ENCODE measurements around the gene PDCD11. TPM values are rescaled to one million over a fixed set of nuclear protein-coding genes. Genes with fewer than 3 reads are reported as not detected.

PDCD11 gene
- total RNA-seq, 2 experiments from 2014 or later, result 13.3 to 16.4 TPM

DNA sequence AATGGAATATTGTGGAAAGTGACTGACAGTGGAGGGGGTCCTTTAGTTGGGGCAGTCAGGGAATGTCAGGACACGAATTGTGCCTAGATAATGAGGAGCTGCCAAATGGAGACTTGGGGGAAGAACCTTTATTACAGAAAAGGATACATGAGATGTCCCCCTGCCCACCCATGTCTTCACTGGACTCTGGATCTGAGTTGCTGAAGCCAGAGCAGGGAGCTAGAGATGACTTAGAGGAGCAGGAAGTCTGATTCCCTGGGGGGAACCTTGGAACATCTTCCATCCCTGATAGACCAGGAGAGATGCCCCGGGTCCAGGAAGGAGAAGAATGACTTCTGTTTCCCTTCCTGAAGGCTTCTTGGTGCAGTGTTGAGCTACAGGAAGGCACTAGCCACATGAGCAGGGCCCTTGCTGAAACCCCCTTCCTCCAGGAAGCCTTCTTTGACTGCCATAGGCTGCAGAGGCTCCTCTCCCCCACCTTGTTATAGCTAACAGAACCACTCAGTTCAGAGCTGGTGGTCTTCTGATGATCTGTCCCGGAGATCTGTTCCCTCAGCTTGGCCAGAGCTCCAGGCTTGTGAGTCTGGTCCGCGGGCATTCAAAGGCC lies 96.3 kb downstream of the PDCD11 start:
- Histone ChIP-seq H3K27me3 (ENCODE audit: control insufficient read depth in 1 of 2, insufficient read depth in 2 of 2, low read length in 2 of 2) (peaks cover 20 to 23% of the 10 kb centered on the region in 2 experiments), H3K4me3 (ENCODE audit: low read length) (no peak overlapping the region), H3K4me1 (ENCODE audit: insufficient read depth, low read length) (peaks cover 20% of the 10 kb centered on the region), H3K36me3 (ENCODE audit: insufficient read depth, low read length) (no peaks in the 10 kb centered on the region), H3K27ac (ENCODE audit: low read depth in 1 of 2, low read length in 2 of 2) (no peak overlapping the region), H3K9me3 (ENCODE audit: control insufficient read depth in 1 of 2, insufficient read depth in 1 of 2, low read length in 2 of 2) (peaks cover 0 to 5% of the 10 kb centered on the region in 2 experiments)
- no peaks in the 10 kb centered on the region for H3K36me3 Mint-ChIP-seq (ENCODE audit: low read depth)
- peaks cover 56% of the 10 kb centered on the region for H3K27me3 Mint-ChIP-seq
- no peak overlapping the region for H3K27ac Mint-ChIP-seq
- peaks cover 25% of the 10 kb centered on the region for H3K4me1 Mint-ChIP-seq (ENCODE audit: low read depth)
- ATAC-seq (ENCODE audit: poor library complexity), result no peak
- no peak for DNase-seq
- H3K4me3 Mint-ChIP-seq, result peak overlapping the region; percentile 85
- TF ChIP-seq, protein P1, sequence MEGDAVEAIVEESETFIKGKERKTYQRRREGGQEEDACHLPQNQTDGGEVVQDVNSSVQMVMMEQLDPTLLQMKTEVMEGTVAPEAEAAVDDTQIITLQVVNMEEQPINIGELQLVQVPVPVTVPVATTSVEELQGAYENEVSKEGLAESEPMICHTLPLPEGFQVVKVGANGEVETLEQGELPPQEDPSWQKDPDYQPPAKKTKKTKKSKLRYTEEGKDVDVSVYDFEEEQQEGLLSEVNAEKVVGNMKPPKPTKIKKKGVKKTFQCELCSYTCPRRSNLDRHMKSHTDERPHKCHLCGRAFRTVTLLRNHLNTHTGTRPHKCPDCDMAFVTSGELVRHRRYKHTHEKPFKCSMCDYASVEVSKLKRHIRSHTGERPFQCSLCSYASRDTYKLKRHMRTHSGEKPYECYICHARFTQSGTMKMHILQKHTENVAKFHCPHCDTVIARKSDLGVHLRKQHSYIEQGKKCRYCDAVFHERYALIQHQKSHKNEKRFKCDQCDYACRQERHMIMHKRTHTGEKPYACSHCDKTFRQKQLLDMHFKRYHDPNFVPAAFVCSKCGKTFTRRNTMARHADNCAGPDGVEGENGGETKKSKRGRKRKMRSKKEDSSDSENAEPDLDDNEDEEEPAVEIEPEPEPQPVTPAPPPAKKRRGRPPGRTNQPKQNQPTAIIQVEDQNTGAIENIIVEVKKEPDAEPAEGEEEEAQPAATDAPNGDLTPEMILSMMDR (IDR thresholded peaks at IDR 0.05), result no peak
- no peaks in the 10 kb centered on the region for H3K9me3 Mint-ChIP-seq
- ChIA-PET POLR2A (interaction anchor here (0.6 kb wide), 2 partner anchors 618 to 1586 kb away, joined by 3 read pairs; no protein-coding TSS in a partner anchor), CTCF (no interaction called here)
- intact Hi-C loops (cut with DNase I, micrococcal nuclease), result loop anchor here in 1 of 2 experiments (10.0 kb wide), 1 partner anchor 178 kb away; no protein-coding TSS in a partner anchor

DNA sequence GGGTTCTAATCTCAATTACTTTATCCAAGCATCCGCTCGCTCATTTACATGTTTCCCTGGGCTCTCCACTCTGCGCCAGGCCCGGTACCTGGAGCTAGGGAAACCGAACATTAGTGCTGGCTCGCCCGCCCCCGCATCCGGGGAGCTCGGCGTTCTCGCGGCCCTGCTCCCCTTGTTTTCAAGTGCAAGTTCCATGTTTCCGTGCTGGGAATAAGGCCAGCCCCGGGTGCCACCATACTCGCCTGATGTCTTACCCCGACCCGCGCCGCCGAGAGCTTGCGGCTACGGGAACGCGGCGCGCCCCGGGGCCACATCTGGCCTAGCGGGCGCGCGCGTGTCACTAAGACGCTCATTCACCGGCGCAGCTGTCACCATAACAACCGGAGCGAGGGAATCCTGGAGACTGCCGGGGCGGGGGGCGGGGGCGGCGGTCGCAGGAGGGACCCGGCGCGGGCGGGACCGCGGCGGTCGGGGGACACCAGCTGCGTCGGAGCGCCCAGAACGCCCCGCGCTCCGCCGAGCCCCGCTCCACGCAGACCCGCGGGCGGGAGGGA lies 97.0 kb downstream of the PDCD11 start, which contains the start of gene NEURL1:
NEURL1 (plus strand) TSS at position 344 of the 554 bp plus-strand sequence. CDS start 683 bp downstream, outside the sequence.
- no peaks in the 10 kb centered on the region for H3K36me3 Mint-ChIP-seq (ENCODE audit: low read depth)
- peaks cover 25% of the 10 kb centered on the region for H3K4me1 Mint-ChIP-seq (ENCODE audit: low read depth)
- intact Hi-C loops (cut with DNase I, micrococcal nuclease), result loop anchor here in 1 of 2 experiments (10.0 kb wide), 1 partner anchor 179 kb away; no protein-coding TSS in a partner anchor
- H3K27me3 Mint-ChIP-seq, result peaks cover 57% of the 10 kb centered on the region
- peak within 1 kb of the TSS; percentile 85 for H3K4me3 Mint-ChIP-seq
- Histone ChIP-seq H3K9me3 (ENCODE audit: control insufficient read depth in 1 of 2, insufficient read depth in 1 of 2, low read length in 2 of 2) (peaks cover 0 to 5% of the 10 kb centered on the region in 2 experiments), H3K4me1 (ENCODE audit: insufficient read depth, low read length) (peaks cover 20% of the 10 kb centered on the region), H3K36me3 (ENCODE audit: insufficient read depth, low read length) (no peaks in the 10 kb centered on the region), H3K27ac (ENCODE audit: low read depth in 1 of 2, low read length in 2 of 2) (no peak within 1 kb of the TSS), H3K27me3 (ENCODE audit: control insufficient read depth in 1 of 2, insufficient read depth in 2 of 2, low read length in 2 of 2) (peaks cover 20 to 23% of the 10 kb centered on the region in 2 experiments), H3K4me3 (ENCODE audit: low read length) (peak within 1 kb of the TSS; percentile 42)
- peak in 6 of 14 experiments; percentile 11 to 58 (median 22) for DNase-seq
- H3K9me3 Mint-ChIP-seq, result no peaks in the 10 kb centered on the region
- H3K27ac Mint-ChIP-seq, result no peak within 1 kb of the TSS
- TF ChIP-seq, protein P1 (IDR thresholded peaks at IDR 0.05), result no peak
- ChIA-PET POLR2A (interaction anchor here (0.6 kb wide), 2 partner anchors 619 to 1586 kb away, joined by 3 read pairs; no protein-coding TSS in a partner anchor), CTCF (interaction anchor here (0.5 kb wide), 1 partner anchor 10 kb away, joined by 4 read pairs; no protein-coding TSS in a partner anchor)
- ATAC-seq (ENCODE audit: poor library complexity), result peak; percentile 12

DNA sequence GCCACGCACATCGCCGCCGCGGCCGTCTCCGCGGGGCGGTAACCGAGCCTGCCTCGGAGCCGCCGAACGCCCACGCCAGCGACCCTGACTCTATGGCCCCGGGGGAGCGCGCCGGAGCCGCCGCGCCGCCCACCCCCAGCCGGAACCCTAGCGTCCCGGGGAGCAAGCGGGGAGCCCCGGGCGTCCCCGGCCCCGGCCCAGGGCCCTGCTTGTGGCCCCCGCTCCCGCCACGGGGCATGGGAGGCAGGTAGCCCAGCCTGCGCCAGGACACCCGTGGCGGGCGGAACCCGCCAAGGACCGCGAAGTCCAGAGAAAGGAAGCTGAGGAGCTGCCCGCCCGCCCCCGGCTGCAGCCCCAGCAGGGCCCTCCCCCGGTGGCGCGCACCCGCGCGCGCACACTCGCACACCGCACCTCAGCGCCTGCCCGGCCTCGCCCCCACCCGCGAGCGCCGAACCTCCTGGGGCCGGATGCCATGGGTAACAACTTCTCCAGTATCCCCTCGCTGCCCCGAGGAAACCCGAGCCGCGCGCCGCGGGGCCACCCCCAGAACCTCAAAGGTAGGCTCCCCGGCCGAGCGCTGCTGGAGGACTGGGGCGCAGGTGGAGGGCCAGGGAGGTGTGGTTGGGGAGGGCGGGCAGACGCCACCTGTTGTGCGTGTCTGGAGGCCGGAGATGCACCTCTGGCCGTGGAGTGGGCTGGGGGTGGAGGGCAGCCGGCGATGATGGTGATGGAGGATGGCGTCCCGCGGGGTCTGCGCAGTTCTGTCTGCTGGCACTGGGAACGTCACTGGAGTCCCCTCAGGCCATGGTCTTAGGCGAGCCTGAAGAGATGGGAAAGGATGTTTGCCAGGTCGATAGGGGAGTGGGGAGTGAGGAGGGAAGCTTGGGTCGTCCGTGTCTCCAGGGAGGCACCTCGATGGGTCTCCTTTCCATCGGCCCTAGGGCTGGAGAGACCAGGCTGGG lies 97.8 kb downstream of the PDCD11 start:
- no peaks in the 10 kb centered on the region for H3K36me3 Mint-ChIP-seq (ENCODE audit: low read depth)
- H3K27ac Mint-ChIP-seq, result no peak overlapping the region
- H3K9me3 Mint-ChIP-seq, result no peaks in the 10 kb centered on the region
- intact Hi-C loops (cut with DNase I, micrococcal nuclease), result loop anchor here in 1 of 2 experiments (10.0 kb wide), 1 partner anchor 179 kb away; no protein-coding TSS in a partner anchor
- H3K4me1 Mint-ChIP-seq (ENCODE audit: low read depth), result peaks cover 25% of the 10 kb centered on the region
- DNase-seq, result peak in 9 of 14 experiments; percentile 5 to 47 (median 30)
- Histone ChIP-seq H3K27ac (ENCODE audit: low read depth in 1 of 2, low read length in 2 of 2) (no peak overlapping the region), H3K4me3 (ENCODE audit: low read length) (peak overlapping the region; percentile 41), H3K9me3 (ENCODE audit: control insufficient read depth in 1 of 2, insufficient read depth in 1 of 2, low read length in 2 of 2) (peaks cover 0 to 5% of the 10 kb centered on the region in 2 experiments), H3K36me3 (ENCODE audit: insufficient read depth, low read length) (no peaks in the 10 kb centered on the region), H3K4me1 (ENCODE audit: insufficient read depth, low read length) (peaks cover 20% of the 10 kb centered on the region), H3K27me3 (ENCODE audit: control insufficient read depth in 1 of 2, insufficient read depth in 2 of 2, low read length in 2 of 2) (peaks cover 20 to 23% of the 10 kb centered on the region in 2 experiments)
- CTCF ChIA-PET, result interaction anchor here (0.5 kb wide), 1 partner anchor 11 kb away, joined by 4 read pairs; no protein-coding TSS in a partner anchor
- POLR2A ChIA-PET, result no interaction called here
- H3K4me3 Mint-ChIP-seq, result peak overlapping the region; percentile 71
- peaks cover 60% of the 10 kb centered on the region for H3K27me3 Mint-ChIP-seq
- ATAC-seq (ENCODE audit: poor library complexity), result peak; percentile 45
- TF ChIP-seq, protein P1 (IDR thresholded peaks at IDR 0.05), result no peak
